DMS53 treated with DMSO at 0.1 percent for 48 hours (cell line): ENCODE results near the gene METTL4.
A peak's percentile ranks its signal among the peaks of the same experiment; 100 is the strongest.

Experiments used
- DNase-seq: peaks from one replicate; lab custom pipeline; 2025; ENCODE audit not compliant: unreplicated experiment; lab: John Stamatoyannopoulos, UW

The METTL4 gene, protein sequence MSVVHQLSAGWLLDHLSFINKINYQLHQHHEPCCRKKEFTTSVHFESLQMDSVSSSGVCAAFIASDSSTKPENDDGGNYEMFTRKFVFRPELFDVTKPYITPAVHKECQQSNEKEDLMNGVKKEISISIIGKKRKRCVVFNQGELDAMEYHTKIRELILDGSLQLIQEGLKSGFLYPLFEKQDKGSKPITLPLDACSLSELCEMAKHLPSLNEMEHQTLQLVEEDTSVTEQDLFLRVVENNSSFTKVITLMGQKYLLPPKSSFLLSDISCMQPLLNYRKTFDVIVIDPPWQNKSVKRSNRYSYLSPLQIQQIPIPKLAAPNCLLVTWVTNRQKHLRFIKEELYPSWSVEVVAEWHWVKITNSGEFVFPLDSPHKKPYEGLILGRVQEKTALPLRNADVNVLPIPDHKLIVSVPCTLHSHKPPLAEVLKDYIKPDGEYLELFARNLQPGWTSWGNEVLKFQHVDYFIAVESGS

GRCh38 chr18:2571200-2572170 is at the start of gene METTL4, which contains the start of gene NDC80:
TSS of gene METTL4 (minus strand) at chr18:2571505. CDS start at chr18:2567216, 4,289 bp downstream.
TSS of gene NDC80 (plus strand) at chr18:2571557. CDS start at chr18:2572986, 1,429 bp downstream.
- DNase-seq = peak; percentile 91

DNA sequence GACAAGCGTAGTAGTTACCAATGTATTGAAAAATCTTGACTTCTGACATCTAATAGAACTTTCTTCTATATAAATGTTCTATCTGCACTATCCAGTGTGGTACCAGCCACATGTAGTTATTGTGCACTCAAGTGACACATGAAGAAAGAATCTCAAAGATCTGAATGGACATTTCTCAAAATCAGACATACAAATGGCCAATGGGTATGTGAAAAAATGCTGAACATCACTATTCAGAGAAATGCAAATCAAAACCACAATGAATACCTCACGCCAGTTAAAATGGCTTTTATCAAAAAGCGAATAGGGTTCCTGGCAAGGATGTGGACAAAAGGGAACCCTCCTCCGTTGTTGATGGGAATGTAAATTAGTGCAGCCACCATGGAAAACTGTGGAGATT is 46.7 kb upstream of the METTL4 start:
- no peak for DNase-seq

DNA sequence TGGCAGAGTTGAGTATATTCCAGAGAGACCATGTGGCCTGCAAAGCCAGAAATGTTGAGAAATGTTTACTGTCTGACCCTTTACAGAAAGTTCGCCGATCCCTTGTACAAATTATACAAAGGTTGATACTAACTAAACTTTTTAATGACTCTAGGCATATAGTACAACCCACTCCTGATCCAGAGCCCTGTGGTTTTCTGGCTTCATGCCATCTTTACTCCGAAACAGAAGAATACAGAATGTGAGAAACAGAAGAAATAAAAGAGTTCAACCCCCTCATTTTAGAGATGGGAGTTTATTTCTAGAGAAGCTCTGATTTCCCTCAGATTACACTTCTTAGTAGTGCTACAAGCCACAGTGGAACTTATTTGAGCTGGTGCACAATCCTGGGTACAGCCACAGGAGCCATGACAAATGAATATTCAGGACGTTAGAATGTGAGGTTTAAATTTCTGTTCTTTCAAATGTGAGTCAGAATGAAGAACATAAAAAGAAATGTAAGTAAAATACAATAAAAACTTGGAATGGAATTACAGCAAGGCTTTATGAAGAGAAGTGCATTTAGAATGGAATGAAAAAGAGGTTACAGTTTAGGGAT is 46.2 kb upstream of the METTL4 start:
- no peak for DNase-seq

- no peak for DNase-seq
Measured at GRCh38 chr18:2612996-2613395, 41.7 kb upstream of the METTL4 start.

DNA sequence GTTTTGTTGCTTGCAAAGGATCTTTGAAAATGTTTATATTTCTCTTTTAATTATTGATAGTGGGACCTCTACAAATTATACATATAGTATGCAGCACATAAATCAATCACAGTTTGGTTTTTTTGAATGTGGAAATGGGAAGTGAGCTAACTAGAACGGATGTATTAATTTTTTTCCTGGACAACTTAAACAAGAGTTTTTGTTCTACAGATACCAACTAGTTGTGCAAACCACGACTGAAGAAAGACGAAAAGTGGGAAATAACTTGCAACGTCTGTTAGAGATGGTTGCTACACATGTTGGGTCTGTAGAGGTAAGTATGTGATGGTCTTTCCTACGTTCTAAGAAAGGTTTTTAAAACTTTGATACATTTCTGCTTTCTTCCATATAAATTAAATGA is 39.2 kb upstream of the METTL4 start:
- no peak for DNase-seq

GRCh38 chr18:2609604-2610003 is 38.3 kb upstream of the METTL4 start:
- no peak for DNase-seq

- DNase-seq = no peak
Measured at GRCh38 chr18:2606335-2606734, 35.0 kb upstream of the METTL4 start.

- DNase-seq = no peak
Measured at GRCh38 chr18:2602844-2603243, 31.5 kb upstream of the METTL4 start.

DNA sequence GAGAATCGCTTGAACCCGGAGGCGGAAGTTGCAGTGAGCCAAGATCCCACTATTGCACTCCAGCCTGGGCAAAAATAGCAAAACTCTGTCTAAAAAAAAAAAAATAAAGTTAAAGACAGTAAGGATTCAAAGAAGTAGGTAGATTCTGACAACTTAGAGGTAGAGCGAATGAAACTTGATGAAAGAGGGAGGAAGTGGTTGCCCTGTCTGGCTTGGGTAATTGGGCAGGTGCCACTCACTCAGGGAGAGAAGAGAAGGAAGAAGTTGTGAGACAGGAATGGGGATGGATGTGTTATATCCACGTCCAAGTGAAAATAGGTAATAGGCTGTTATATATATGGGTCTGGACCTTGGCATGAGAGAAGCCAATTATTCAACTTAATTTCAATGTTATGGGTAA is 26.3 kb upstream of the METTL4 start:
- DNase-seq = no peak

DNA sequence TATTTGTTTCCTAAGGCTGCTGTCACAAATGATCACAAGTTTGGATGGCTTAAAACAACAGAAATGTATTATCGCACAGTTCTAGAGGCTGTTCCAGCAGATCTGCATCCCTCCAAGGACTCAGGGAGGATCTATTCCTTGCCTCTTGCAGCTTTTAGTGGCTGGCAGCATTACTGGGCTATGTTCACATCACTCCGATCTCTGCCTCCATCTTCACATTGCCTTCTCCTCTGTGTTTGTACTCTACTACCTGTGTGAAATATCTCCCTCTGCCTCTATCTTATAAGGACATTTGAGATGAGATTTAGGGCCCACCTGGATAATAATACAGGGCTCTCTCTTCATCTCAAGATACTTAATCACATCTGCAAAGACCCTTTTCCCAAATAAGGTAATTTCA is 19.0 kb upstream of the METTL4 start:
- DNase-seq = no peak

DNA sequence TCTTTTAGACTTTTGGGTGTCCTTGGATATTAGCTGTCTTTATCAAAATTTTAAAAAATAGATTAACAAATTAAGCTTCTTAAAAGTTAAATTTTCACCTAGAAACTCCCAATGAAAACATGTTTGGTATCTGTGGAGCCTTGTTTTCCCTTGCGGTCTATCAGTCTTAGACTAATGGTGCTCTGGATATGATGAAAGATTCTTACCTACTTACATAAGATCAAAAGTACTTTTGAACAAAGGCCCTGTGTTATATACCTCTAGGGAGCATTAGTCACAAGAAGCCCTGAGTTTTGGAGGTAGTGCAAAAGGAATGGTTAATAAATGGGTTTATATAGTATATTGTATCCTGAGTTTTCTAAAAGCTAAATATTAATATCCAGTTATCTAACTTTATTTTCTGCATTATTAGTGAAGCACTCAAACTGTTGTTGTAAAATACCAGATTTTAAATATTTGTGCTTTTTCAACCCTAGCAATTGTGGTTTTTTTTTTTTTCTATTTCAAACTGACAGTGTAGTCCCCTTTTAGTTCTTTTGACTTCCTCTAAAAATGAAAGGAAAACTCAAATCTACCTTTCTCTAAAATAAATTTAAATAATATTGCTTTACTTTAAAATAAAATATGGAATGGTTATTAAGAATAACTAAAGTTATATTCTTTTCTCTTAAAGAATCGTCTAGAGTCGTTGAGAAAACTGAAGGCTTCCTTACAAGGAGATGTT is 18.2 kb upstream of the METTL4 start:
- no peak for DNase-seq

DNA sequence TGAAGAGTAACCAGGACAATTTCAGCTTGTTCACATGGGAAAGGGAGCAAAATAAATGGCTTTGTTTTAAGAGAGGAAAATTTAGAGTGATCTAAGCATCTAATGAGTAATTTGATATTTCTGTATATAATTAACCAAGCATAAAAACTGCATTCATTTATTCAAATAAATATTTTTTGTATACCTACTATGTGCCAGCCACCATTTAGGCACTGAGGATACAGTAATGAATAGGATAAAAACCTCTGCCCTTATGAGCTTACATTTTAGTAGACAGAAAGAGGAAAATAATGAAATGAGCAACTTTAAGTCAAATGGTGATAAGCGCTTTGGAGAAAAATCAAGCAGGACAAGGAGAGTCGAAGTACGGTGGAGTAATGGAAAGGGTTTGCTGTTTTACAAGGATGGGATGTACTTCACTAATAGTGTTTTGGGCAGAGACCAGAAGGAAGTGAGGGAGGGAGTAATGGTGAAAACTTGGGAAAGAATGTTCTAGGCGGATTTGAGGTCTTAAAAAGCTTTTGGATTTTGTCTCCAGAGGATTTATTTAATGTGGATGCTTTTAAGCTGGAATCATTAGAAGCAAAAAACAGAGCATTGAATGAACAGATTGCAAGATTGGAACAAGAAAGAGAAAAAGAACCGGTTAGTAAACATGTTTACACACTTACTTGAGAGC is 17.5 kb upstream of the METTL4 start:
- no peak for DNase-seq

- no peak for DNase-seq
Measured at GRCh38 chr18:2587788-2588187, 16.5 kb upstream of the METTL4 start.

DNA sequence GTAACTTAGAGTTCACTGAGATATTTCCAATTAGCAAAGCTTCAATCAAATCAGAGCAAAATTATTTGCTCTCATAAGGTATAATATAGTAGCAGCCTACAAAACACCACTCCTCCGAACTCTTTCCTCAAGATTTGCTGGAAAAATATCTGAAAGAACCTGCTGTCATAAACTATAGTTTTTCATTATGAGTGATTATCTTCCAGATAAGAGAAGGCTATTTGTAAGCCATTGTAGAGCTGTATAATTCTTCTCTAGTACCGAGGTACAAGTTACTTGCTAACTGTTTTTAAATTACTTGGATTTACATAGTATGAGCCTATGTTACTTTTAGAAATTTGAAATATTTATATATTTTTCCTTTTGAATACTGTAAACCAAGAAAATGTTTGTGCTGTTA is 2.1 kb upstream of the METTL4 start:
- no peak for DNase-seq

DNA sequence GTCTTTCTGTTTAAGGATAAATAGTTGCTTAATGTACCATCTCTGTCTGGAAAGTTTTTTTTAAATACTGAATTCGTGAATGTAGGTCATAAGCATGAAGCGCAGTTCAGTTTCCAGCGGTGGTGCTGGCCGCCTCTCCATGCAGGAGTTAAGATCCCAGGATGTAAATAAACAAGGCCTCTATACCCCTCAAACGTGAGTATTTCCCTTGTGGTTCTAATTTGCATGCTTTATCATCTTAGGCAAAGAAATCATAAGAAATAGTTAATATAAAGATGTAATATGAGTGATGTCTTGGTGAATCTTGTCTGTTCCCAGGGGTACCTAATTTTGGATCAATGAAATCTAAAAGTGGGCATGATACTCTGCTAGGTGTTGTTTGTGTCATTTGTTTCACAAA is 1.6 kb upstream of the METTL4 start:
- DNase-seq = no peak

- DNase-seq = no peak
Measured at GRCh38 chr18:2572171-2572569, 865 bp upstream of the METTL4 start.

- DNase-seq = peak; percentile 87
Measured at GRCh38 chr18:2570772-2571199, 519 bp downstream of the METTL4 start.

DNA sequence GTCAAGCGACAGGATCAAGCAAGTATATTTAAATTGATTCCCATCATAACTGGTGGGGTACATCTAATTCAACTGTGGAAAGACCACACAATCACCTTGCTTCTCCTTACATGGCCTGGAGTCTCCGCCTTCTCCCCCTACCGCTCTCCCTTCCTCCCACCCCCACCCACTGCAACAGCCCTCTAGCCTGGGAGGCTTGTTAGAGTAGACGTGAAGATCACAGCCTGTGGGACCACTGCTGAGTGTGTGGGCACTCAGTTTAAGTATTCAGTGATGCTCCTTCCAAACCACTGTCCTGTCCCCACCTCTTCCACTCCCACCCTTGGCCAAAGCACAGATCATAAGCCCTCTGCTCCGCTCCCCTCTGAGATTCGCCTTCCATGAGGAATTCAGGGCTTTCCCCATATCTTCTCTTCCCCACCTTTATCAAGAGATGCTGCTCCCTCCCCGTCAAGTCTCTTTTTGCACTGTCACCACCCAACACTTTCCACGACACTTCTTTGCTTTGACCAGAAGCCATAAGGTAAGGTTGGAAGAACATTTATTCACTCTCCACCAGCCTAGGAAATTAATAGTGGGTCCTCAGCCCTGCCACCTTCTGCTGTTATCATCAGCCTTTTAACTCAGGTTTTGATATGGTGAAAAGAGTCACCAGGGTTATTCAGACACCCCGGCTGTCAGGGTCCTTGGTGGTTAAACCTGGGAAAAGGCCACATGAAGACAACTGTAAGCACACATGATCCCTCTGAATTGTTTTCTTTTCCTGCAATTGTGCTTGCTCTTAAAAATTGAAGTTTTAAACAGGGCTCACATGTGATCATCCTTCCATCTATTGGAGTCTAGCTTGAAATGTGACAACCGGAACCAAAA is 1.7 kb downstream of the METTL4 start:
- no peak for DNase-seq

GRCh38 chr18:2568605-2569004 is 2.7 kb downstream of the METTL4 start:
- no peak for DNase-seq
